Natural killer cell (primary cell): ENCODE measurements around the gene NFIA. TPM values are rescaled to one million over a fixed set of nuclear protein-coding genes. Genes with fewer than 3 reads are reported as not detected.

Source experiments
- ATAC-seq, 3 donors: fragments of 150-1000 bp in 2 of 3; fragments of 200-7000 bp in 1 of 3; cut with Tn5 transposase; 1 replicate in 1 of 3; 2 replicates in 2 of 3; pipeline ENCODE4 v1.10.0; 2021; ENCODE audit warnings: mild to moderate bottlenecking in 2 of 3, moderate library complexity in 2 of 3
- DNase-seq, 2 donors: peaks; one replicate each; pipeline versions ENCODE4 v3.0.0 to v3.0.0-alpha.2; 2013 to 2021; ENCODE audit warnings: mixed read lengths in 1 of 2
- H3K27ac ChIP-seq: one replicate; pipeline ENCODE4 v1.5.1; 2013; ENCODE audit warnings: mild to moderate bottlenecking, low read length
- H3K27me3 ChIP-seq: one replicate; pipeline ENCODE4 v1.6.1; 2013; ENCODE audit warnings: low read length; ENCODE audit not compliant: control insufficient read depth, insufficient read depth
- H3K36me3 ChIP-seq: one replicate; pipeline ENCODE4 v1.6.1; 2013; ENCODE audit warnings: low read length; ENCODE audit not compliant: control insufficient read depth, insufficient read depth
- H3K4me1 ChIP-seq: one replicate; pipeline ENCODE4 v1.6.1; 2013; ENCODE audit warnings: low read length; ENCODE audit not compliant: control insufficient read depth, insufficient read depth
- H3K4me3 ChIP-seq: one replicate; pipeline ENCODE4 v1.5.1; 2013; ENCODE audit warnings: low read length
- H3K9me3 ChIP-seq: one replicate; pipeline ENCODE4 v1.6.1; 2013; ENCODE audit warnings: low read length; ENCODE audit not compliant: control insufficient read depth, insufficient read depth
- H3K27ac Mint-ChIP-seq, 2 donors: one replicate each; pipeline ENCODE4 v1.8.0; 2022; ENCODE audit warnings: mild to moderate bottlenecking in 2 of 2, mixed read lengths in 2 of 2, moderate library complexity in 1 of 2
- H3K27me3 Mint-ChIP-seq, 2 donors: one replicate each; pipeline ENCODE4 v1.8.0; 2022; ENCODE audit warnings: low read depth in 2 of 2, mixed read lengths in 2 of 2
- H3K36me3 Mint-ChIP-seq: one replicate; pipeline ENCODE4 v1.8.0; 2022; ENCODE audit warnings: mixed read lengths
- H3K4me1 Mint-ChIP-seq, 2 donors: one replicate each; pipeline ENCODE4 v1.8.0; 2022; ENCODE audit warnings: mixed read lengths in 2 of 2
- H3K4me3 Mint-ChIP-seq: one replicate; pipeline ENCODE4 v1.8.0; 2022; ENCODE audit warnings: mild to moderate bottlenecking, moderate library complexity, mixed read lengths
- H3K9me3 Mint-ChIP-seq, 2 donors: one replicate each; pipeline ENCODE4 v1.8.0; 2022; ENCODE audit warnings: mixed read lengths in 2 of 2
- WGBS: methylation state at CpG from one replicate; pipeline ENCODE4 v1.1.7; 2013; ENCODE audit warnings: missing lambda C conversion rate; ENCODE audit not compliant: insufficient coverage; 5-methylcytosine and 5-hydroxymethylcytosine counted together
- intact Hi-C: fragments of 100-400 bp; cut with micrococcal nuclease; formaldehyde crosslinking; loops from one replicate; pipeline ENCODE4 v1.14.2; 2022
- total RNA-seq, 4 donors: library from RNA; stranded (reverse); fragments of 120-200 nt in 1 of 4; gene quantifications; one replicate each; pipeline versions ENCODE4 v1.2.3 to v1.2.4, GENCODE V29; 2013 to 2022
- TF ChIP-seq, protein P1 (sequence below): fragments of 200-600 bp; IDR thresholded peaks from one replicate; pipeline ENCODE4 v1.8.0; 2022; ENCODE audit warnings: antibody characterized with exemption

The NFIA gene
- total RNA-seq, 3 donors from 2014 or later (not counting 1 experiment from before 2014, with no cell fraction given), result 3.5 to 6.5 (median 3.6) TPM

DNA sequence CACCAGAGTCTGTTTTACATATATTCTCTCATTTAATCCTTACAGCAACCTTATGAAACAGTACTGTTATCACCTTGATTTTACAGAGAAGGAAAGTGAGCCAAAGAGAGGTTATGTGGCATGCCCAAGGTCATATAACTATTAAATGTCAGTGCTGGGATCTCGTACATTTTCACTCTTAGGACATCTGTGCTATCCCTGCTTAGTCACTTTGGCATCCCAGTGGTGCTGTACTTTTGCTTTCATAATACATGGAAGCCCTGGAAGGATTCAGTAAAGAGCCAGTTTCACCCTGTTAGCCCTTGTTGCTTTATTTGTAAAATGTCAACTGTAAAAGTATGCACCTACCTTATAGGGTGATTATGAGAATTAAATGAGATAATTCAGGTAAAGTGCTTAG lies 104.4 kb downstream of the NFIA start:
- Mint-ChIP-seq H3K4me3 (no peak overlapping the region), H3K4me1 (peaks cover 0 to 5% of the 10 kb centered on the region in 2 donors), H3K9me3 (no peaks in the 10 kb centered on the region), H3K27ac (no peak overlapping the region), H3K27me3 (peaks cover 22 to 61% of the 10 kb centered on the region in 2 donors), H3K36me3 (no peaks in the 10 kb centered on the region)
- Histone ChIP-seq H3K27ac (no peak overlapping the region), H3K27me3 (no peaks in the 10 kb centered on the region), H3K4me1 (no peaks in the 10 kb centered on the region), H3K36me3 (no peaks in the 10 kb centered on the region), H3K9me3 (no peaks in the 10 kb centered on the region), H3K4me3 (no peak overlapping the region)
- DNase-seq (no peak), ATAC-seq (no peak)
- 78% methylated on average over 1 of the region's 1 CpG for WGBS
- TF ChIP-seq, protein P1, sequence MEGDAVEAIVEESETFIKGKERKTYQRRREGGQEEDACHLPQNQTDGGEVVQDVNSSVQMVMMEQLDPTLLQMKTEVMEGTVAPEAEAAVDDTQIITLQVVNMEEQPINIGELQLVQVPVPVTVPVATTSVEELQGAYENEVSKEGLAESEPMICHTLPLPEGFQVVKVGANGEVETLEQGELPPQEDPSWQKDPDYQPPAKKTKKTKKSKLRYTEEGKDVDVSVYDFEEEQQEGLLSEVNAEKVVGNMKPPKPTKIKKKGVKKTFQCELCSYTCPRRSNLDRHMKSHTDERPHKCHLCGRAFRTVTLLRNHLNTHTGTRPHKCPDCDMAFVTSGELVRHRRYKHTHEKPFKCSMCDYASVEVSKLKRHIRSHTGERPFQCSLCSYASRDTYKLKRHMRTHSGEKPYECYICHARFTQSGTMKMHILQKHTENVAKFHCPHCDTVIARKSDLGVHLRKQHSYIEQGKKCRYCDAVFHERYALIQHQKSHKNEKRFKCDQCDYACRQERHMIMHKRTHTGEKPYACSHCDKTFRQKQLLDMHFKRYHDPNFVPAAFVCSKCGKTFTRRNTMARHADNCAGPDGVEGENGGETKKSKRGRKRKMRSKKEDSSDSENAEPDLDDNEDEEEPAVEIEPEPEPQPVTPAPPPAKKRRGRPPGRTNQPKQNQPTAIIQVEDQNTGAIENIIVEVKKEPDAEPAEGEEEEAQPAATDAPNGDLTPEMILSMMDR, result no peak
- intact Hi-C loops, result no loop called here

DNA sequence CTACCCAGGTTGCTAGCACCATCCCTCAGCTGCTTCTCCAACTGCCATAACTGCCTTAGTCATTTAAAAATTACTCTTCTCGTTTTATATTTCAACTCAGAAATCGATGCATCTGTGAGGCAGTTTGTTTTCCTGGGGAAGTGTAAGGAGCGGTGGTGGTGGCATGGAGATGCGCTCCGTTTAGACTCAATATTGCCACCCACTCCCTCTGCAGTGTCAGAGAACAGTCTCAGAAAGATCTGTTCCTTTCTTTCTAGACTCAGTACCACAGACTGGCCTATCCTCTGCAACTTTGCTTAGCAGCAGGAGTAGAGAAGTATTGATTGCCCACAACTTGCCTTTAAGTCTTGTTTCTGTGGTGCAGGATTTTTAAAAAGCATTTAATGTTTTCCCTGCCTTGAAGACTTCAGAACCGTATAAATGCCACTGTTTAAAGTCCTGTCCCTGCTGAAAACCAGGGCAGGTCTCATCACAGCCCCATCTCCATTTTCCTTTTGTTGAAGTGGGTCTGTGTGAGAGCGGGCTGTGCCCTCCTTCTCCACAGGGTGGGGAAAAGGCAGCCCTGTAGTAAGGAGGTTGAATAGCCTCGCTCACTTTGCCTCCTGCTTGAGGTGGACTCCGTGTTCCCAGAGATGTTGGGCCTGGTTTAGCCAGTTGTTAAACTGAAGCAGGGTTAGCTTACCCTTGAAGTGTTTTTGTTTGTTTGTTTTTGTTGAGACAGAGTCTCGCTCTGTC lies 105.2 kb downstream of the NFIA start:
- peaks cover 0 to 5% of the 10 kb centered on the region in 2 donors for H3K4me1 Mint-ChIP-seq
- no peaks in the 10 kb centered on the region for H3K36me3 Mint-ChIP-seq
- no peaks in the 10 kb centered on the region for H3K9me3 Mint-ChIP-seq
- H3K27me3 Mint-ChIP-seq, result peaks cover 22 to 61% of the 10 kb centered on the region in 2 donors
- Histone ChIP-seq H3K4me3 (no peak overlapping the region), H3K9me3 (no peaks in the 10 kb centered on the region), H3K27me3 (no peaks in the 10 kb centered on the region), H3K36me3 (no peaks in the 10 kb centered on the region), H3K4me1 (no peaks in the 10 kb centered on the region), H3K27ac (no peak overlapping the region)
- no peak for ATAC-seq
- DNase-seq, result no peak
- 87% methylated on average over 8 of the region's 10 CpGs for WGBS
- TF ChIP-seq, protein P1, result no peak
- no peak overlapping the region for H3K27ac Mint-ChIP-seq
- intact Hi-C loops, result no loop called here
- H3K4me3 Mint-ChIP-seq, result no peak overlapping the region

DNA sequence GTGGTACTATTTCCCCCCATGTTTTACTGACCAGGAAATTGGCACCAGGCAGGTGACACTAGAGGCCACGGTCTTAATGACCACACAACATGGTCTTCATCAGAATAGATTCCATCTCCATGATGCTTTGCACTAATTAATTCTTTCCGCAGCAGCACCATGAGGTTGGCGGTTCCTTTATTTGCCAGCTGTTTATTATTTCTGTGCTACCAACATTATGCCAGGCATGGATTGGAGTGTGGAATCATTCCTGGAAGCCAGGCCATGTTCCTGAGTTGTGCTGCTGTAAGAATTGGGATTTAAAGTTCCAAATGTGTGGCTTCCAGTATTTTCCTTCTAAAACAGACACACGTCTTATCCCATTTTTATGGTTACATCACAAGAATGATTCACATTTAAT lies 107.8 kb downstream of the NFIA start:
- no peak overlapping the region for H3K27ac ChIP-seq
- H3K4me1 ChIP-seq, result no peaks in the 10 kb centered on the region
- Mint-ChIP-seq H3K9me3 (no peaks in the 10 kb centered on the region), H3K27me3 (peaks cover 21 to 47% of the 10 kb centered on the region in 2 donors), H3K36me3 (no peaks in the 10 kb centered on the region), H3K4me1 (no peaks in the 10 kb centered on the region), H3K4me3 (no peak overlapping the region), H3K27ac (no peak overlapping the region)
- TF ChIP-seq, protein P1, result no peak
- WGBS, result 90% methylated on average over 4 of the region's 4 CpGs
- ATAC-seq, result no peak
- H3K27me3 ChIP-seq, result peaks cover 2% of the 10 kb centered on the region
- H3K36me3 ChIP-seq, result no peaks in the 10 kb centered on the region
- no peaks in the 10 kb centered on the region for H3K9me3 ChIP-seq
- intact Hi-C loops, result no loop called here
- no peak for DNase-seq
- no peak overlapping the region for H3K4me3 ChIP-seq
